ENCODE results near the gene MOV10L1. TPM values are rescaled to one million over a fixed set of nuclear protein-coding genes. Genes with fewer than 3 reads are reported as not detected.
"Not testable (repeated sequence)": the region's sequence is repeated elsewhere in the genome, so short reads cannot be mapped to it uniquely, and the experiment has no call there.

Gene MOV10L1
- total RNA-seq, 1 donor from 2014 or later, result not detected

DNA sequence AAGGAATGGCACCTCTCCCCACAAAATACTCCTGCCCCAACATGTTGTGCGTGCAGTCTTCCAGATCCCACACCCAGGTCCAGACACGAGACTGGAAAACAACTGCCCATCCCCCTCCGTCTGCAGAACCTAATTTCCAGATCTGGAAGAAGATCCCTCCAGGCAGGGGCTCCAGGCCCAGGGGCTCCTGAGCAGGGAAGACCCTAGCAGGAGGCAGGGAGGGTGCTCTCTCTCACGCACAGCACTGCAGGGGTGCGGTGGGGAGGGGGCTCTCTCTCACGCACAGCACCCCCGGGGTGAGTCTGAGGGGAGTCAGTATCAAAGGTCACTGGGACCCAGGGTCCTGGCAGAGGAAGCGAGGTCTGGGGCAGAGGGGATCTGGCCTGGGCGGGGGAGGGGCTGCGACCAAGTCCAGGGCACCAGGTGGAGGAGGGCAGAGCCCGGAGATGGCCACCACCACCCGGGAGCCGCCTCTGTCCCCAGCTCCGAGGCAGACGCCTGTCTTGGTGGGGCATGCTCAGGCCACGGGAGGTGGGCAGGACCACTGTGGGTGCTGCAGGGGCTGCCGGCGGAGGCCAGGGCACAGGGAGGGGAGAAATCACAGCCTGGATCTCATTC lies 6.2 kb upstream of the MOV10L1 start:
- Histone ChIP-seq H3K27ac (no peak overlapping the region), H3K9me3 (no peaks in the 10 kb centered on the region), H3K4me3 (no peak overlapping the region), H3K36me3 (no peaks in the 10 kb centered on the region), H3K27me3 (no peaks in the 10 kb centered on the region), H3K4me1 (peaks cover 0 to 4% of the 10 kb centered on the region in 2 donors)
- intact Hi-C loops (cut with DNase I), result no loop called here
- TF ChIP-seq, protein P1, sequence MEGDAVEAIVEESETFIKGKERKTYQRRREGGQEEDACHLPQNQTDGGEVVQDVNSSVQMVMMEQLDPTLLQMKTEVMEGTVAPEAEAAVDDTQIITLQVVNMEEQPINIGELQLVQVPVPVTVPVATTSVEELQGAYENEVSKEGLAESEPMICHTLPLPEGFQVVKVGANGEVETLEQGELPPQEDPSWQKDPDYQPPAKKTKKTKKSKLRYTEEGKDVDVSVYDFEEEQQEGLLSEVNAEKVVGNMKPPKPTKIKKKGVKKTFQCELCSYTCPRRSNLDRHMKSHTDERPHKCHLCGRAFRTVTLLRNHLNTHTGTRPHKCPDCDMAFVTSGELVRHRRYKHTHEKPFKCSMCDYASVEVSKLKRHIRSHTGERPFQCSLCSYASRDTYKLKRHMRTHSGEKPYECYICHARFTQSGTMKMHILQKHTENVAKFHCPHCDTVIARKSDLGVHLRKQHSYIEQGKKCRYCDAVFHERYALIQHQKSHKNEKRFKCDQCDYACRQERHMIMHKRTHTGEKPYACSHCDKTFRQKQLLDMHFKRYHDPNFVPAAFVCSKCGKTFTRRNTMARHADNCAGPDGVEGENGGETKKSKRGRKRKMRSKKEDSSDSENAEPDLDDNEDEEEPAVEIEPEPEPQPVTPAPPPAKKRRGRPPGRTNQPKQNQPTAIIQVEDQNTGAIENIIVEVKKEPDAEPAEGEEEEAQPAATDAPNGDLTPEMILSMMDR (IDR thresholded peaks at IDR 0.05), result no peak
- DNase-seq (ENCODE audit: low spot score in 2 of 2), result no peak

DNA sequence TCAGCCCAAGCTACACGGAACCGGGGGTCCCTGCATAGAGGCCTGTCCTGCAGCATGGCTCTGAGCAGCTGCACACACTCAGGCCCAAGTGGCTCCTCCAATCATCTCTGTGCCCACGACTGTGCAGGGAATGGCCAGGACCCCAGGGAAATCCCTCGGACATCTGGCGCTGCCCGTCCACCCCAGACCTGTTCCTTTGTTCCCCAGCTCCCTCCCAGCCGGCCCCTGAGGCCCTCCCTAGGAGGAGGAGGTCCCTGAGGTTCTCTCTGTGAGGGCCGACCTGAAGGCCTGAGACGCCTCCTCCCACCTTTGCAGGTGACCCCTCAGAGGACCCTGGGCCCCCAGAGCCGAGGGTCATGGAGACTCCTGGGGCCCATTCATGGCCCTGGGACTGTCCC lies 5.7 kb upstream of the MOV10L1 start:
- H3K4me3 ChIP-seq, result no peak overlapping the region
- DNase-seq (ENCODE audit: low spot score in 2 of 2), result no peak
- H3K36me3 ChIP-seq, result no peaks in the 10 kb centered on the region
- TF ChIP-seq, protein P1 (IDR thresholded peaks at IDR 0.05), result no peak
- intact Hi-C loops (cut with DNase I), result no loop called here
- no peaks in the 10 kb centered on the region for H3K9me3 ChIP-seq
- no peak overlapping the region for H3K27ac ChIP-seq
- peaks cover 0 to 4% of the 10 kb centered on the region in 2 donors for H3K4me1 ChIP-seq
- H3K27me3 ChIP-seq, result no peaks in the 10 kb centered on the region

DNA sequence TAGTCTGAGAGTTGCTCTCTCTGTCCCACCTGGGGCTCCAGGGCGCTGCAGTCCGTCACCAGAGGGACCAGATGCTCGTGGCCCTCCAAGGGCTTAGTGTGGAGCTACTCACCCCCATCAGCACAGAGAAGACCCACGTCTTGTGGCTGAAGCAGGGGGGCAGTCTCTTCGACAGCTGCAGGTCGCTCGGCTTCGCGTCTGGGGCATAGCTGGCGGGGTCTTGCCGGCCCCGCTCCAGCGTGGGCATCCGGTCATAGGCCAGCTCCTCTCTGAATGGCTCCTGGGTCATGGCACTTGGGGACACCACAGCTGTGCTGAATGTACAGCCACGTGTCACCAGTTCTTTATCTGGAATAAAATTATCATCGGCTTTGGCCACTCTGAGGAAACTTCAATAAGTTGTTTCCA lies 5.2 kb upstream of the MOV10L1 start:
- H3K9me3 ChIP-seq, result no peaks in the 10 kb centered on the region
- H3K36me3 ChIP-seq, result no peaks in the 10 kb centered on the region
- H3K27ac ChIP-seq, result no peak overlapping the region
- H3K27me3 ChIP-seq, result no peaks in the 10 kb centered on the region
- no peak overlapping the region for H3K4me3 ChIP-seq
- intact Hi-C loops (cut with DNase I), result no loop called here
- TF ChIP-seq, protein P1 (IDR thresholded peaks at IDR 0.05), result no peak
- no peak for DNase-seq (ENCODE audit: low spot score in 2 of 2)
- H3K4me1 ChIP-seq, result peaks cover 0 to 4% of the 10 kb centered on the region in 2 donors

DNA sequence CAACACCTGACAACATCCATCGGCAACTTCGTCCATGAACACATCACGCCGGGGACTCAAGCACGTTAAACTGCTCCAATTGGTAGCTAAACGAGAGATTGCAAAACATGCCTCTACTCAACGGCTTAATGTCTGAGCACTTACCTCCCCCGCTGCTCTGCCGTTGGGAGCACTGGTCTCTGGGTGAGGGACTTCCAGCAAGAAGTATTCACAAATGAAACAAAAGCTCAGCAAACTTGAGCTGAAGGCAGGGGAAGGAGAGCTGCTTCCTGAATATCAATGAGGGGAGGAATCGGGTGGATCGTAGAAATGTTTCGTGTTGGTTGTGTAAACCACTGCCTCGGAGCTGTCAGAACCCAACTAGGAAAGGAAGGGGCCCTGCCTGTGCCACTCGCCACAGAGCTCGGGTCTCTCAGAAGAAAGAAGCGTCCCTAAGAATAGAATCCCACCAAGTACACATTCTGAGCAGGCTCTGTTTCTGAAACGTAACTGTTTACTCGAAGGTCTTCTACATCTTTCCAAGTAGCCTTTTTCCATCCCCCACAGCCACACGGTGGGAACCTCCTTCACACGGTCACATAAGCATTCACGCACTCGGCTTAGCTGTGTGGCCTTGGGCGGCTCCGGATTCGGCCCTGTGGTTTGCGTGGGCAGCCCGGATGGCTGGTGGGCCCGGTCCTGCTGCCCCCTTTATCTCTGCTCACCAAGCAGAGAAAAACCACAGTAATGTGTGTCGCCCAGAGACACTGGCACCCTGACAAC lies 4.4 kb upstream of the MOV10L1 start, which contains the start of gene MLC1:
Gene MLC1 (minus strand): TSS at position 216 of the 762 bp plus-strand sequence. CDS start 524 bp downstream, outside the sequence.
- TF ChIP-seq, protein P1 (IDR thresholded peaks at IDR 0.05), result no peak
- Histone ChIP-seq H3K36me3 (no peaks in the 10 kb centered on the region), H3K27ac (no peak within 1 kb of the TSS), H3K9me3 (no peaks in the 10 kb centered on the region), H3K4me1 (peaks cover 0 to 4% of the 10 kb centered on the region in 2 donors), H3K27me3 (no peaks in the 10 kb centered on the region), H3K4me3 (no peak within 1 kb of the TSS)
- no peak for DNase-seq (ENCODE audit: low spot score in 2 of 2)
- intact Hi-C loops (cut with DNase I), result no loop called here

DNA sequence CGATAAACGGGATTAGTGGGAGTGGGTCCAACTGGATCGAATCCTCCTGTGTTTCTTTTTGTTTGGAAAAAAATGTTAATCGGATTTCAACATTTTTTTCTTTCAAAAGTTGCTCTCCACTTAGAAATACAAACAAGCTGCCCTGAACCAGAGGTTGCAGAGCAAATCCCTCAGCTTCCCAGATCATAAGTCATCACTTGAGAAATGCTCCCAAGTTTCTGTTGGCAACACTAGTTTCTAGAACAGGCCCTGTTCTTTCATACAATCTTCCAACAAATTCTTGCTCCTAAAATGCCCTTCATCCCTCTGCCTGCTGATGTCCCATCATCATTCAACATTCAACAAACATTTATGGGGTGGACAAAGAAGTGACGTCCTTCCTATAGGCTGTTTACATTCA lies 3.3 kb upstream of the MOV10L1 start:
- H3K9me3 ChIP-seq, result no peaks in the 10 kb centered on the region
- no peak overlapping the region for H3K27ac ChIP-seq
- peaks cover 0 to 4% of the 10 kb centered on the region in 2 donors for H3K4me1 ChIP-seq
- H3K36me3 ChIP-seq, result no peaks in the 10 kb centered on the region
- H3K4me3 ChIP-seq, result no peak overlapping the region
- intact Hi-C loops (cut with DNase I), result no loop called here
- H3K27me3 ChIP-seq, result no peaks in the 10 kb centered on the region
- TF ChIP-seq, protein P1 (IDR thresholded peaks at IDR 0.05), result no peak
- no peak for DNase-seq (ENCODE audit: low spot score in 2 of 2)

DNA sequence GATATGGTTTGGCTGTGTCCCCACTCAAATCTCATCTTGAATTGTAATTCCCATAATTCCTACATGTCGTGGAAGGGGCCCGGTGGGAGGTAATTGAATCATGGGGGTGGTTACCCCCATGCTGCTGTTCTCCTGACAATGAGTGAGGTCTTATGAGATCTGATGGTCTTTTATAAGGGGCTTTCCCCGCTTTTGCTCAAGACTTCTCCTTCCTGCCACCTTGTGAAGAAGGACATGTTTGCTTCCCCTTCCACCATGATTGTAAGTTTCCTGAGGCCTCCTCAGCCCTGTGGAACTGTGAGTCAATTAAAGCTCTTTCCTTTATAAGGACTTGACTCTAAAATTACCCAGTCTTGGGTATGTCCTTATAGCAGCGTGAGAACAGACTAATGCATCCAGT lies 2.8 kb upstream of the MOV10L1 start:
- H3K4me3 ChIP-seq; H3K9me3 ChIP-seq; DNase-seq (ENCODE audit: low spot score in 2 of 2); intact Hi-C loops (cut with DNase I); H3K4me1 ChIP-seq; H3K27ac ChIP-seq; H3K27me3 ChIP-seq; H3K36me3 ChIP-seq: not testable (repeated sequence)

All from ascending aorta (tissue), 2 donors.